ENCODE data around the gene SPATA31D1.

- TF ChIP-seq, protein P1, sequence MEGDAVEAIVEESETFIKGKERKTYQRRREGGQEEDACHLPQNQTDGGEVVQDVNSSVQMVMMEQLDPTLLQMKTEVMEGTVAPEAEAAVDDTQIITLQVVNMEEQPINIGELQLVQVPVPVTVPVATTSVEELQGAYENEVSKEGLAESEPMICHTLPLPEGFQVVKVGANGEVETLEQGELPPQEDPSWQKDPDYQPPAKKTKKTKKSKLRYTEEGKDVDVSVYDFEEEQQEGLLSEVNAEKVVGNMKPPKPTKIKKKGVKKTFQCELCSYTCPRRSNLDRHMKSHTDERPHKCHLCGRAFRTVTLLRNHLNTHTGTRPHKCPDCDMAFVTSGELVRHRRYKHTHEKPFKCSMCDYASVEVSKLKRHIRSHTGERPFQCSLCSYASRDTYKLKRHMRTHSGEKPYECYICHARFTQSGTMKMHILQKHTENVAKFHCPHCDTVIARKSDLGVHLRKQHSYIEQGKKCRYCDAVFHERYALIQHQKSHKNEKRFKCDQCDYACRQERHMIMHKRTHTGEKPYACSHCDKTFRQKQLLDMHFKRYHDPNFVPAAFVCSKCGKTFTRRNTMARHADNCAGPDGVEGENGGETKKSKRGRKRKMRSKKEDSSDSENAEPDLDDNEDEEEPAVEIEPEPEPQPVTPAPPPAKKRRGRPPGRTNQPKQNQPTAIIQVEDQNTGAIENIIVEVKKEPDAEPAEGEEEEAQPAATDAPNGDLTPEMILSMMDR (IDR thresholded peaks at IDR 0.05; ENCODE audit: poor library complexity) = no peak
- TF ChIP-seq EZH2 (IDR thresholded peaks at IDR 0.05; ENCODE audit: borderline replicate concordance) (no peak), EZH2phosphoT487 (IDR thresholded peaks at IDR 0.05; ENCODE audit: low read depth, severe bottlenecking, unreplicated experiment) (no peak)
These were observed 2.5 kb upstream of the SPATA31D1 start for GRCh38 chr9:81986051-81986450.

All from hepatocyte (in vitro differentiated cells).